ENCODE data around the gene MT3.
A peak's percentile ranks its signal among the peaks of the same experiment; 100 is the strongest.
"Not testable (repeated sequence)": the region's sequence is repeated elsewhere in the genome, so short reads cannot be mapped to it uniquely, and the experiment has no call there.

Gene MT3

GRCh38 chr16:56617212-56618085 is 28.1 kb downstream of the MT3 start:
- TF ChIP-seq, protein P1, sequence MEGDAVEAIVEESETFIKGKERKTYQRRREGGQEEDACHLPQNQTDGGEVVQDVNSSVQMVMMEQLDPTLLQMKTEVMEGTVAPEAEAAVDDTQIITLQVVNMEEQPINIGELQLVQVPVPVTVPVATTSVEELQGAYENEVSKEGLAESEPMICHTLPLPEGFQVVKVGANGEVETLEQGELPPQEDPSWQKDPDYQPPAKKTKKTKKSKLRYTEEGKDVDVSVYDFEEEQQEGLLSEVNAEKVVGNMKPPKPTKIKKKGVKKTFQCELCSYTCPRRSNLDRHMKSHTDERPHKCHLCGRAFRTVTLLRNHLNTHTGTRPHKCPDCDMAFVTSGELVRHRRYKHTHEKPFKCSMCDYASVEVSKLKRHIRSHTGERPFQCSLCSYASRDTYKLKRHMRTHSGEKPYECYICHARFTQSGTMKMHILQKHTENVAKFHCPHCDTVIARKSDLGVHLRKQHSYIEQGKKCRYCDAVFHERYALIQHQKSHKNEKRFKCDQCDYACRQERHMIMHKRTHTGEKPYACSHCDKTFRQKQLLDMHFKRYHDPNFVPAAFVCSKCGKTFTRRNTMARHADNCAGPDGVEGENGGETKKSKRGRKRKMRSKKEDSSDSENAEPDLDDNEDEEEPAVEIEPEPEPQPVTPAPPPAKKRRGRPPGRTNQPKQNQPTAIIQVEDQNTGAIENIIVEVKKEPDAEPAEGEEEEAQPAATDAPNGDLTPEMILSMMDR (IDR thresholded peaks at IDR 0.05; ENCODE audit: low read depth, low read length), result no peak
- no peak for TF ChIP-seq POLR2A (IDR thresholded peaks at IDR 0.05; ENCODE audit: extremely low read depth, insufficient read length)
- H3K4me3 ChIP-seq (ENCODE audit: low read depth, low read length), result peak overlapping the region; percentile 28
- peak; percentile 69 for DNase-seq (ENCODE audit: low read depth)

DNA sequence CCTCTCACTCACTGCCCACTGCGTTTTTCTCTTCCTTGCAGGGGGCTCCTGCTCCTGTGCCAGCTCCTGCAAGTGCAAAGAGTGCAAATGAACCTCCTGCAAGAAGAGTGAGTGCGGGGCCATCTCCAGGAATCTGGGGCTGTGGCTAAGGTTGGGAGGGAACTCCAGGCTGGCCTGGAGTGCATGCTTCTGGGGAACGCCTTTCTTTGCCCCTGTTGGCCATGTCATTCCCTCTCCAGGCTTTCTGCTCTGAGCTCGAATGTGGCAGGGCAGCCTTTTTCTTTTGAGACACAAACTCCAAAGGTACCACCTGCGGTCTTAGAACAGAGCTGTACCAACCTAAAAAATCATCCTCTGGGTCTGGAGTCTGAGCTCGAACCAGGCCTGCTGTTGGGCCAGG is 28.8 kb downstream of the MT3 start:
- TF ChIP-seq MAX (IDR thresholded peaks at IDR 0.05; ENCODE audit: low read depth, low read length) (no peak), POLR2A (IDR thresholded peaks at IDR 0.05; ENCODE audit: extremely low read depth, insufficient read length) (no peak), MYC (IDR thresholded peaks at IDR 0.05; ENCODE audit: low read depth, low read length) (no peak)
- TF ChIP-seq, protein P1 (IDR thresholded peaks at IDR 0.05; ENCODE audit: low read depth, low read length), result no peak
- no peak overlapping the region for H3K4me3 ChIP-seq (ENCODE audit: low read depth, low read length)

DNA sequence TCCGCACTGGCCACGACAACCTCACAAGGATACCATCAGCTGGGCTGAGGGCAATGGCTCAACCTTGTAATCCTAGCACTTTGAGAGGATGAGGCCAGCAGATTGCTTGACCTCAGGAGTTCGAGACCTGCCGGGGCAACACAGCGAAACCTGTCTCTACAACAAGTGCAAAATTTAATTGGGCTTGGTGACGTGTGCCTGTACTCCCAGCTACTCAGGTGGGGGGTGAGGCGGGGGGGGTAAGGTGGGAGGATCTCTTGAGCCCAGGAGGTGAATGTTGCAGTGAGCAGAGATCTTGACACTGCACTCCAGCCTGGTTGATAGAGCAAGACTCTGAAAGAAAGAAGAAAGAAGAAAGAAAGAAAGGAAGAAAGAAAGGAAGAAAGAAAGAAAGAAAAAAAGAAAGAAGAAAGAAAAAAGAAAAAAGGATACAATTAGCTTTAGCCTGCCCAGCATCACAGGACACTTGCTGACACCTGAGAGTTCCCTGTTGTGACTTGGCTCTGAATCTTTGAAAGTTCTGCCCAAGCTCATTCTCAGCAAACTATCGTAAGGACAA is 31.1 kb downstream of the MT3 start:
- TF ChIP-seq MAX (IDR thresholded peaks at IDR 0.05; ENCODE audit: low read depth, low read length) (no peak), MYC (IDR thresholded peaks at IDR 0.05; ENCODE audit: low read depth, low read length) (no peak), POLR2A (IDR thresholded peaks at IDR 0.05; ENCODE audit: extremely low read depth, insufficient read length) (no peak)
- TF ChIP-seq, protein P1 (IDR thresholded peaks at IDR 0.05; ENCODE audit: low read depth, low read length), result no peak
- no peak overlapping the region for H3K4me3 ChIP-seq (ENCODE audit: low read depth, low read length)
- no peak for DNase-seq (ENCODE audit: low read depth)

More for the DNA sequence above, 28.8 kb downstream of the MT3 start:
- no peak for DNase-seq (ENCODE audit: low read depth)

GRCh38 chr16:56621665-56622445 is 32.5 kb downstream of the MT3 start:
- not testable (repeated sequence) for H3K4me3 ChIP-seq (ENCODE audit: low read depth, low read length); DNase-seq (ENCODE audit: low read depth)

DNA sequence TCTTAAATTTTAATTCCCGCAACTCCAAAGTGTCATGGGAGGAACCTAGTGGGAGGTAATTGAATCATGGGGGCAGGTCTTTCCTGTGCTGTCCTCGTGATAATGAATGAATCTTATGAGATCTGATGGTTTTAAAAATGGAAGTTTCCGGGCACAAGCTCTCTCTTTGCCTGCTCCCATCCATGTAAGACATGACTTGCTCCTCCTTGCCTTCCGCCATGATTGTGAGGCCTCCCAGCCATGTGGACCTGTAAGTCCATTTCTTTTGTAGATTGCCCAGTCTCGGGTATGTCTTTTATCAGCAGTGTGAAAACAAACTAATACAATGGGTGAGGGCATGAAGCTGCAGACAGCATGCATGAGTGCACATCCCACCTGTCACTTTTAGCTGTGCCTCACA is 33.9 kb downstream of the MT3 start:
- DNase-seq (ENCODE audit: low read depth); H3K4me3 ChIP-seq (ENCODE audit: low read depth, low read length): not testable (repeated sequence)

- no peak for DNase-seq (ENCODE audit: low read depth)
- TF ChIP-seq, protein P1 (IDR thresholded peaks at IDR 0.05; ENCODE audit: low read depth, low read length), result no peak
- no peak overlapping the region for H3K4me3 ChIP-seq (ENCODE audit: low read depth, low read length)
Observed at GRCh38 chr16:56623637-56624036, 34.3 kb downstream of the MT3 start.
